Muscle layer of duodenum (tissue), 2 donors: ENCODE measurements around the gene SRPX.
A peak's percentile ranks its signal among the peaks of the same experiment; 100 is the strongest.

Source experiments
- H3K27ac ChIP-seq: one replicate; pipeline ENCODE4 v1.7.0; 2013; ENCODE audit warnings: mild to moderate bottlenecking, low read length
- H3K27me3 ChIP-seq: one replicate; pipeline ENCODE4 v1.7.0; 2013; ENCODE audit warnings: low read depth, mild to moderate bottlenecking, control low read depth, low read length
- H3K36me3 ChIP-seq, 2 donors: one replicate each; pipeline ENCODE4 v1.7.0; 2013; ENCODE audit warnings: low read length in 2 of 2, control low read depth in 1 of 2, mild to moderate bottlenecking in 1 of 2; ENCODE audit not compliant: insufficient read depth in 2 of 2, control insufficient read depth in 1 of 2
- H3K4me1 ChIP-seq, 2 donors: one replicate each; pipeline ENCODE4 v1.7.0; 2013; ENCODE audit warnings: low read length in 2 of 2, mild to moderate bottlenecking in 2 of 2, control low read depth in 1 of 2, moderate library complexity in 1 of 2; ENCODE audit not compliant: insufficient read depth in 2 of 2, control insufficient read depth in 1 of 2
- H3K4me3 ChIP-seq, 2 donors: one replicate each; pipeline ENCODE4 v1.7.0; 2013; ENCODE audit warnings: low read length in 2 of 2, low read depth in 1 of 2, mild to moderate bottlenecking in 1 of 2
- H3K9me3 ChIP-seq, 2 donors: one replicate each; pipeline ENCODE4 v1.7.0; 2013; ENCODE audit warnings: low read length in 2 of 2, control low read depth in 1 of 2, mild to moderate bottlenecking in 1 of 2; ENCODE audit not compliant: control insufficient read depth in 1 of 2
- donor health status: healthy.

SRPX gene

GRCh38 chrX:38220415-38221390, at the start of gene SRPX:
SRPX (minus strand) TSS chrX:38220871; CDS start chrX:38220792, 79 bp downstream.
- no peak within 1 kb of the TSS for H3K27ac ChIP-seq

GRCh38 chrX:38268011-38268410, 47.3 kb upstream of the SRPX start:
- no peaks in the 10 kb centered on the region for H3K9me3 ChIP-seq
- no peaks in the 10 kb centered on the region for H3K36me3 ChIP-seq
- no peaks in the 10 kb centered on the region for H3K4me1 ChIP-seq
- H3K27ac ChIP-seq: no peak overlapping the region
- H3K4me3 ChIP-seq: no peak overlapping the region
- no peaks in the 10 kb centered on the region for H3K27me3 ChIP-seq

More at GRCh38 chrX:38220415-38221390, at the start of gene SRPX:
- peak within 1 kb of the TSS; percentile 62 to 68 for H3K4me3 ChIP-seq
- no peaks in the 10 kb centered on the region for H3K27me3 ChIP-seq
- no peaks in the 10 kb centered on the region for H3K36me3 ChIP-seq
- H3K4me1 ChIP-seq: peaks cover 0 to 4% of the 10 kb centered on the region in 2 donors
- H3K9me3 ChIP-seq: no peaks in the 10 kb centered on the region

- H3K4me1 ChIP-seq: no peaks in the 10 kb centered on the region
- no peaks in the 10 kb centered on the region for H3K9me3 ChIP-seq
- no peak overlapping the region for H3K4me3 ChIP-seq
- no peaks in the 10 kb centered on the region for H3K27me3 ChIP-seq
- no peak overlapping the region for H3K27ac ChIP-seq
- H3K36me3 ChIP-seq: no peaks in the 10 kb centered on the region
These were observed 42.3 kb upstream of the SRPX start for GRCh38 chrX:38262715-38263620.

- H3K27ac ChIP-seq: no peak overlapping the region
- no peak overlapping the region for H3K4me3 ChIP-seq
- no peaks in the 10 kb centered on the region for H3K36me3 ChIP-seq
- H3K27me3 ChIP-seq: no peaks in the 10 kb centered on the region
- no peaks in the 10 kb centered on the region for H3K9me3 ChIP-seq
- H3K4me1 ChIP-seq: no peaks in the 10 kb centered on the region
These were observed 39.6 kb upstream of the SRPX start for GRCh38 chrX:38260231-38260630.

- H3K27me3 ChIP-seq: no peaks in the 10 kb centered on the region
- H3K36me3 ChIP-seq: no peaks in the 10 kb centered on the region
- H3K4me3 ChIP-seq: no peak overlapping the region
- no peaks in the 10 kb centered on the region for H3K4me1 ChIP-seq
- H3K9me3 ChIP-seq: no peaks in the 10 kb centered on the region
- no peak overlapping the region for H3K27ac ChIP-seq
These were observed 35.3 kb upstream of the SRPX start for GRCh38 chrX:38256019-38256418.

GRCh38 chrX:38249965-38250364, 29.3 kb upstream of the SRPX start:
- Histone ChIP-seq H3K27me3 (no peaks in the 10 kb centered on the region), H3K27ac (no peak overlapping the region), H3K36me3 (no peaks in the 10 kb centered on the region), H3K4me1 (no peaks in the 10 kb centered on the region), H3K4me3 (no peak overlapping the region), H3K9me3 (no peaks in the 10 kb centered on the region)

GRCh38 chrX:38247051-38247450, 26.4 kb upstream of the SRPX start:
- H3K9me3 ChIP-seq: no peaks in the 10 kb centered on the region

GRCh38 chrX:38240541-38240940, 19.9 kb upstream of the SRPX start:
- Histone ChIP-seq H3K9me3 (no peaks in the 10 kb centered on the region), H3K4me1 (no peaks in the 10 kb centered on the region), H3K4me3 (no peak overlapping the region), H3K27ac (no peak overlapping the region), H3K27me3 (no peaks in the 10 kb centered on the region), H3K36me3 (no peaks in the 10 kb centered on the region)

More at GRCh38 chrX:38247051-38247450, 26.4 kb upstream of the SRPX start:
- H3K27ac ChIP-seq: no peak overlapping the region
- no peaks in the 10 kb centered on the region for H3K36me3 ChIP-seq
- H3K27me3 ChIP-seq: no peaks in the 10 kb centered on the region
- no peak overlapping the region for H3K4me3 ChIP-seq
- no peaks in the 10 kb centered on the region for H3K4me1 ChIP-seq

GRCh38 chrX:38236901-38237615, 16.4 kb upstream of the SRPX start:
- Histone ChIP-seq H3K9me3 (no peaks in the 10 kb centered on the region), H3K27me3 (no peaks in the 10 kb centered on the region), H3K4me1 (peaks cover 0 to 8% of the 10 kb centered on the region in 2 donors), H3K27ac (no peak overlapping the region), H3K36me3 (no peaks in the 10 kb centered on the region), H3K4me3 (no peak overlapping the region)

- Histone ChIP-seq H3K9me3 (no peaks in the 10 kb centered on the region), H3K27me3 (no peaks in the 10 kb centered on the region), H3K4me3 (no peak overlapping the region), H3K4me1 (peaks cover 0 to 8% of the 10 kb centered on the region in 2 donors), H3K36me3 (no peaks in the 10 kb centered on the region), H3K27ac (peak overlapping the region; percentile 49)
These were observed 13.4 kb upstream of the SRPX start for GRCh38 chrX:38233891-38234667.
